GM19099 (cell line): ENCODE measurements around the gene NKX2-8.

Experiments
- POLR2A ChIP-seq: IDR thresholded peaks from 3 replicates; pipeline ENCODE4 v1.6.1; 2011; ENCODE audit warnings: low read depth; ENCODE audit not compliant: insufficient read length; ENCODE audit errors: extremely low read depth

The NKX2-8 gene

GRCh38 chr14:36538051-36538450 is 44.4 kb downstream of the NKX2-8 start:
- no peak for TF ChIP-seq POLR2A
